Measurements from ENCODE around the gene RASSF5.

- TF ChIP-seq USF2 (CRISPR knock-in tag; IDR thresholded peaks at IDR 0.05) (no peak), CTCF (IDR thresholded peaks at IDR 0.05) (no peak), CREB1 (CRISPR knock-in tag; IDR thresholded peaks at IDR 0.05) (no peak), MAX (CRISPR knock-in tag; IDR thresholded peaks at IDR 0.05) (no peak), NR1H2 (CRISPR knock-in tag; IDR thresholded peaks at IDR 0.05) (no peak), AFF4 (CRISPR knock-in tag; IDR thresholded peaks at IDR 0.05; ENCODE audit: borderline replicate concordance) (no peak), E2F4 (CRISPR knock-in tag; IDR thresholded peaks at IDR 0.05; ENCODE audit: borderline replicate concordance, low read depth) (no peak), HMGXB4 (CRISPR knock-in tag; IDR thresholded peaks at IDR 0.05) (no peak), NFATC4 (CRISPR knock-in tag; IDR thresholded peaks at IDR 0.05) (no peak), ZNF317 (CRISPR knock-in tag; IDR thresholded peaks at IDR 0.05; ENCODE audit: borderline replicate concordance, low read depth) (no peak), FOXK1 (CRISPR knock-in tag; IDR thresholded peaks at IDR 0.05) (no peak), ZNF416 (CRISPR knock-in tag; IDR thresholded peaks at IDR 0.05) (no peak), TEAD4 (CRISPR knock-in tag; IDR thresholded peaks at IDR 0.05) (no peak)
Measured at GRCh38 chr1:206495493-206496046, 11.8 kb upstream of the RASSF5 start.

Data from WTC11 (cell line).